GM21360 (cell line): ENCODE results near the gene DVL2.

Experiments used
- ATAC-seq: cut with Tn5 transposase; IDR thresholded peaks from one replicate; pipeline ENCODE4 v1.9.1; 2021; ENCODE audit warnings: mild to moderate bottlenecking, moderate library complexity; ENCODE audit not compliant: unreplicated experiment

Gene DVL2

GRCh38 chr17:7176107-7176840 is 58.0 kb downstream of the DVL2 start:
- ATAC-seq, result no peak
